Stimulated activated CD4-positive, alpha-beta T cell treated with anti-CD3 and anti-CD28 coated beads, Interleukin-12 subunit alpha, Interleukin-12 subunit beta, amount 100 ng/mL, for 24 hours (primary cell): ENCODE results near the gene GALP.
A peak's percentile ranks its signal among the peaks of the same experiment; 100 is the strongest.
"Not testable (repeated sequence)": the region's sequence is repeated elsewhere in the genome, so short reads cannot be mapped to it uniquely, and the experiment has no call there.

Experiments
- DNase-seq, 2 experiments: peaks; one replicate each; pipeline ENCODE4 v3.0.0-alpha.2; 2020; ENCODE audit warnings: low read depth in 2 of 2

GALP gene

DNA sequence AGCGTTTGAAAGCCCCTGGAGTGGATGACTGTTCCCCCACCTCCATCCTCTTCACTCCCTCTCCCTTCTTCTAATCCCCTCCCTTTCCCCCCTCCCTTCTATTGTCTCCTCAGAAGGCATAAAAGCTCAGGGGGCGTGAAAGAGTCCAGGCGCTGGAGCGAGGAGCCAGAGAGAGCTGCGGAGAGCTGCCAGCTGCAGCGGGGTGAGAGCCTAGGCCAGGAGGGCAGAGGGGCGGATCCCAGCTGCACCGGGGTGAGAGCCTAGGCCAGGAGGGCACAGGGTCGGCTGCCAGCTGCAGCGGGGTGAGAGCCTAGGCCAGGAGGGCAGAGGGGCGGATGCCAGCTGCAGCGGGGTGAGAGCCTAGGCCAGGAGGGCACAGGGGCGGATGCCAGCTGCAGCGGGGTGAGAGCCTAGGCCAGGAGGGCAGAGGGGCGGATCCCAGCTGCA is at the start of gene GALP:
GALP (plus strand) TSS at position 148 of the 447 bp plus-strand sequence. CDS start 1,101 bp downstream, outside the sequence.
- DNase-seq, result not testable (repeated sequence)

DNA sequence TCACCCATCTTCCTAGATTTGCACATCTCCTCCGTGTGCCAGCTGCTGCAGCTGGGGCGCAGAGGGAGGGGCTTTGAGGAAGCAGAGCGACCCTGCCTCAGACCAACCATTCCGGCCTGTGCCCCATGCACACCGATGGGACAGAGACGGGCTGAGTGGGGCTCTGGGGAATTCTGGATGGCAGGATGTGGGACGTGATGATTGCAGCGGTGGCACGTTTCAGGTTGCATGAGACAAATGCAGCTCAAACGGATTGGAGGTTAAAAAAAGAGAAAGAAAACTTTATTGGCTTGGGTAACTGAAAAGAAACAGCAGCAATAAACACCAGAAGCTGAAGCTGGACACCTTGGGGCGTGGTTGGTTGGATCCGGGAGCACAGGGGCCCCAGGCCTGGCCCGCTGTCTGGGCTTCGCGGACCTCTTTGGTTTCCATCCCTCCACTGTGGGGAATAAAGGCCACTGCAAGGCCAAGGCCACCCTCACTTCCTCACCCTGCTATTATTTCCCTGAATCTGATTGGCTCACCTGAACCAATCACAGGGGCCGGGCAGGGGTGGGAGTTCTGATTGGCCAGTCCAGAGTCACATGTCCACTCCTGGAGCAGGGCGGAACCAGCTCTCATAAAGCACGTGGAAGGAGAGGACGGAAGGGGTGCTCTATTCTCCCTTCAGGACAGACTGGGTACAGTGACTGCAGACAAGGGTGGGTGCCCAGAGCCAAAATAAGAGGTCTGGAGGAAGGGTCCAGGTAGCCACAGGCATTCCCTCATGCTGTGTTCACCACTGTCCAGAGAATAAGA is 48.6 kb upstream of the GALP start:
- no peak for DNase-seq

DNA sequence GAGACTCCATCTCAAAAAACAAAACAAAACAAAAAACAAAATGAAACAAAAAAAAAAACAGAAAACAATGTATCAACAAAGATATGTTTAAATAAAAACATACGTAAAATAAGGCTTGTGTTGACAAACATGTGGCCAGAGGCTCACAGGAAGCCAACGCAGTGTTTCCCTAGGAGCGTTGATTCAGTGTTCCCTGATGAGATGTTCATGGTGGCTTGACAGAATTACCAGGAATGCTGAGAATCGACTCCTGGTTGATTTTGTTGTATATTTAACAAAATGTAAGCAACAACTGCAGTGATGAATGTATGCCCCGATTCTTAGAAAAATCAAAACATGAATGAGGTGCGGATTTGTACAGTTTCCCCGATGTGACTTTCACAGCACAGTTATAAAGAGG is 45.8 kb upstream of the GALP start:
- no peak for DNase-seq

- no peak for DNase-seq
Measured at GRCh38 chr19:56131651-56132050, 44.2 kb upstream of the GALP start.

- DNase-seq, result no peak
Measured at GRCh38 chr19:56132316-56132822, 43.4 kb upstream of the GALP start.

DNA sequence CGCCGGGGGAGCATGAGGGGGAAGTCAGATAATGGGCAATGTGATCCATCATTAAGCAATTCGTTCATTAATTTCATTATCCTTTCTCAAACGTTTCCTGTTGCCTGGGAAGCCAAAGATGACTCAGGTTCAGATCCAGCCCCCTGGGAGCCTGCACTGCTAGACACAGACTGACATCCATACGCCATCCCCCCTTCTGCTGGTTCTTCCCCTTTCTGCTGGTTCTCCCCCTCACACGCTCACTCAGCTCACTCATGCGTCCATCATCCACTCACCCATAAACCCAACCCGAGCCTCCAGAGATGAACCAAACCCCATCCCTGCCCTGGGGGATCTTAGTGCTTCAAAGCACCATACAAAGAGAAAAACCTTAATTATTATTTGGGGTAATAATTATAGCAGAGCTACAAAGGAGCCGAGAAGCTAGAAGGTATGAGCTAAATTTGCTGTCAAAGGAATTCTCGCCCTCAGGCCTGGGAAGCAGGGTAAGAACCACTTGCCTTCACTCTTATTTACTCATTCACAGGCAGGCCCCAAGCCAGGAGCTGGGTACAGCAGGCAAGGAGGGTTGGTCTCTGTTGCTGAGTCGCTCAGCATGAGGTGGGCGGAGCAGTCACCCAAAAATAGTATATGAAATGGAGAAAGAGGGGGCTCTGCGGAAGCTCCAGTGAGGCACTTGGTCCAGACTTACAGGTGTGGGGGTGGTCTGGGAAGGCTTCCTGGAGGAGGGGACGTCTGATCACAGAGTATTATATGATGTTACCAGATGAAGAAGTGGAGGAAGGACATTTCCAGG is 41.8 kb upstream of the GALP start:
- no peak for DNase-seq

- no peak for DNase-seq
Measured at GRCh38 chr19:56134654-56134921, 41.2 kb upstream of the GALP start.

DNA sequence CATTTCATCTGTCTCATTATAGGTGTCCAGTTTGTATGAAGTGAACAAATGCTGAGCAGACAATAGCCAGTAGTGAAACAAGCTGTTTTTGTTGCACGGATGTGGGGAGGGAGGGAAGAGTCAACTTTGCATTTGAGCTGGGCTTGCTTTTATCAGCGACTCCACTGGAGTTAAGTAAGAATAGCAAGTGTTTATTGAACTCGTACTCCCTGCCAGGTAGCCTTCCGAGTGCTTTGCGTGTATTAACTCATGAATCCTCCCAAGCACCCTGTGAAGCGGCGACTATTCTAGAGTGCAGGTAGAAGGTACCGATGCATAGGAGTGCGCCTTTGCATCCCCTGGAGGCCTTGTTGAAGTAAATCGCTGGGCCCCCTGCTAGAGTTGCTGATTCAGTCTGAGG is 39.4 kb upstream of the GALP start:
- DNase-seq, result no peak

GRCh38 chr19:56137405-56137804 is 38.4 kb upstream of the GALP start:
- no peak for DNase-seq

- no peak for DNase-seq
Measured at GRCh38 chr19:56138069-56138468, 37.7 kb upstream of the GALP start.

GRCh38 chr19:56139847-56140582 is 35.8 kb upstream of the GALP start:
- DNase-seq, result no peak

GRCh38 chr19:56140583-56141416 is 35.0 kb upstream of the GALP start, which contains the start of gene ZNF444:
TSS of gene ZNF444 (plus strand) at chr19:56141287. CDS start at chr19:56146912, 5,625 bp downstream.
- peak; percentile 98 to 99 for DNase-seq

DNA sequence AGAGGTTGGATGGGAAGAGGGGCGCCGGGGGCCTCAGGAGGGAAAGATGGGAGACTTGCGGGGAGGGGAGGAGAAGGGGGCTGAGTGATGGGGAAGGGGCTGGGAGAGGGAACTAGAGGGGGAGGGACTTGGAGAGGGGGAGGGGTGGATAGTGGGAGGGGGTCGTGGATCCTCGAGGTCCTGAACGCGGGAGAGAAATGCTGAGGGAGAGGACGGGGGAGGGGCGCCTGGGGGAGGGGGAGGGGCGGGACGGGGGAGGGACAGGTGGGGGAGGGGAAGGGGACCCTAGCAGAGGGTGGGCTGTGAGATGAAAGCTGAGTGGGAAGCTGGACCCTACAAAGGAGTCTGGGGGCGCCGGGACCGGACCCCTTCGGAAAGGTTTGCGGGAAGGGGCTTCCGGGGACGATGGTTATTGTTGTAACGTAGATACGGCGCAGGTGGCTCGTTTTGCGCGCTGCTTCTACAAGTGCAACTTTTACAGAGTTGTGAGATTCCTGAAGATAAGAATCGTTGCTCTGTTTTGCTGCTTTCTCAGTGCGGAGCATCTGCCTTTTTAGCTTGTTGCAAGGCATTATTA is 34.3 kb upstream of the GALP start:
- no peak for DNase-seq

DNA sequence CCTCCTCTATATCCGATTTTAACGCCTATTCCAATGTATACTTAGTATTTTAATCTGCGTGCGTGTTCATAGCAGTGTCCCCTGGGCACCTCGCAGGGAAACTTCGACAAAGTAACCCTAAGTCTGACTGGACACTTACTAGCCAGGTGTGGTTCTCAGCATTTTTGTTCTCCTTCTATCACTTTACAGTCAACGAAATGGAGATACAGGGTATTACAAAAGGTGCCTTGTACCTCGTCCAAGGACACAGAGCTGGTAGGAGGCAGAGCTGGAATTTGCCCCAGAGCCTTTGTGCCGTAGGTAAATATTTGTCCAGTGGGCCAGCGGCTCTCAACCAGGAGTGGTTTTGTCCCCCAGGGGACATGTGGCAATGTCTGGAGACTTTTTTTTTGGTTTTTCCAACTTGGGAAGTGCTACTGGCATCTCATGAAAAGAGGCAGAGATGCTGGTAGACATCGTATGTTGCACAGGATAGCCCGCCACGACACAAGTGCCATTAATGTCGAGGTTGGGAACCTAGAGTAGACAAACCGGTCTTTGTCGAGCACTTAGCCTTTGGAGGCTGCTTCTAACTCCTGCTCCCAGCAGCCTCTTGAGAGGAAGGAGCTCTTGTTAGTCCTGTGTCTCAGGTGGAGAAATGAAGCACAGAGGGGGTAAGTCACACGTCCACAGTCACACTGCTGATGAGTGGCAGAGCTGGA is 33.6 kb upstream of the GALP start:
- no peak for DNase-seq

GRCh38 chr19:56142897-56143434 is 32.8 kb upstream of the GALP start:
- no peak for DNase-seq

DNA sequence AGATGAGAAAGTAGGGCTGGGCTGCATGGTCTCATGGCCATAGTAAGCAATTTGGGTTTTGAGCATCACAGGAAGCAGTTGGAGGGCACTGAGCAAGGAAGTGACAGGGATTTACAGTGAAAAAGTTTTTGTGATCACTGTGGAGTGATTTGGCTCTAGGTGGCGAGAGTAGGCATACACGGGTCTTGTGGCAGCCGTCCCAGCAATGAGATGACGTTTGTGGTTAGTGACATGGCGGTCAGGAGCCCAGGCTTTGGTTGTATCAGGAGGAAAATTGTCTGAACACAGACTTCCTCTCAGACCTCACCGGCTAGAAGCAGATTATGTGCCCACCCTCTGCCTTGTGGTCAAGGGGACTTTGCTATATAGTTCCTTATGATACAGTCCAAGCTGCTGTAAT is 31.4 kb upstream of the GALP start:
- DNase-seq, result no peak

GRCh38 chr19:56144831-56145230 is 31.0 kb upstream of the GALP start:
- no peak for DNase-seq

DNA sequence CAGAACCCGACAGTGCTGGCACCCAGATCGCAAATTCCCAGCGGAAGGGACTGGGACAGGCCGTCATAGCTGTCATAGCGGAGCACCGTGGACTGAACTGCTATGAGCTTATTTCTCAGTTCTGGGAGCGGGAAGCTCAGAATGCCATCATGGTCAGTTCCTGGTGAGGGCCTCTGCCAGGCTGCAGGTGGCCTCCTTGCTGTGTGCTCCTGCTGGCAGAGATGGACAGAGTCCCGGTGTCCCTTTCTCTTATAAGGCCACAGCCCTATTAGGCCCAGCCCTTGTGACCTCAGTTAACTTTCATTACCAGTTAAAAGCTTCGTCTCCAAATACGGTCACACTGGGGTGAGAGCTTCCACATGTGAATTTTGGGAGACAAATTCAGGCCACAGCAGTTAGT is 30.1 kb upstream of the GALP start:
- no peak for DNase-seq

- DNase-seq, result no peak
Measured at GRCh38 chr19:56146904-56147303, 28.9 kb upstream of the GALP start.

DNA sequence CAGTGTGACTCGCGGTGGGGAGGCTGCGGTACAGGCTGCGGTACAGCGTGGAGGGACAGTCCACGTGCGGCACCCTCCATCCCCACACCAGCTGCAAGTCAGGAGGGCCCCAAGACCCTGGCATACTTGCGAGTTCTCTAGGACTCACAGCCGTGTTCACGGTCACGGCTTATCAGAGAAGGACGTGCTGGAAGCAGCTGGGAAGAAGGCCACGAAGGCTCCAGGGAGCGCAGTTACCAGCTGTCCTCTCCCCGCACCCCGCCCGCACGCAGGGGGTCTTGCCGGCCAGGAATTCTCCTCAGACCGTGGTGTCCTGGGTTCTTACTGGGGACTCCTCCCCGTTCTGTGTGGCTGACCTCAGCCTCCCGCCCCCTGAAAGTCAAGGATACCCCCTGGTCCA is 28.5 kb upstream of the GALP start:
- DNase-seq, result no peak
